ENCODE data around the gene CRAMP1.
"Not testable (repeated sequence)": the region's sequence is repeated elsewhere in the genome, so short reads cannot be mapped to it uniquely, and the experiment has no call there.

The CRAMP1 gene

GRCh38 chr16:1713331-1713730 lies 101.2 kb downstream of the CRAMP1 start:
- no peak for DNase-seq (ENCODE audit: low read depth)

GRCh38 chr16:1713933-1714332 lies 101.8 kb downstream of the CRAMP1 start:
- DNase-seq (ENCODE audit: low read depth) = no peak

- no peak for DNase-seq (ENCODE audit: low read depth)
Observed at GRCh38 chr16:1715220-1715619, 103.1 kb downstream of the CRAMP1 start.

GRCh38 chr16:1718236-1718635 lies 106.1 kb downstream of the CRAMP1 start:
- DNase-seq (ENCODE audit: low read depth) = not testable (repeated sequence)

GRCh38 chr16:1719559-1720229 lies 107.5 kb downstream of the CRAMP1 start:
- DNase-seq (ENCODE audit: low read depth) = not testable (repeated sequence)

- no peak for DNase-seq (ENCODE audit: low read depth)
Observed at GRCh38 chr16:1721372-1721771, 109.2 kb downstream of the CRAMP1 start.

GRCh38 chr16:1723450-1724147 lies 111.4 kb downstream of the CRAMP1 start:
- DNase-seq (ENCODE audit: low read depth) = no peak

GRCh38 chr16:1724491-1724890 lies 112.3 kb downstream of the CRAMP1 start:
- DNase-seq (ENCODE audit: low read depth) = no peak

GRCh38 chr16:1726661-1727502 lies 114.7 kb downstream of the CRAMP1 start:
- DNase-seq (ENCODE audit: low read depth) = no peak

Data from T-helper 22 cell (primary cell).